Epithelial cell of esophagus (primary cell): ENCODE results near the gene ZMYM4.
"Not testable (repeated sequence)": the region's sequence is repeated elsewhere in the genome, so short reads cannot be mapped to it uniquely, and the experiment has no call there.

Source experiments
- DNase-seq: peaks from one replicate; pipeline ENCODE4 v3.0.0; 2010; ENCODE audit warnings: low read depth
- H3K4me3 ChIP-seq: 2 replicates; pipeline ENCODE4 v1.5.1; 2011; ENCODE audit warnings: mild to moderate bottlenecking, low read length, control low read depth
- TF ChIP-seq, protein P1 (sequence below): IDR thresholded peaks from 2 replicates; pipeline ENCODE4 v1.5.1; 2011; ENCODE audit warnings: low read depth, mild to moderate bottlenecking, low read length, control low read depth, inconsistent platforms; ENCODE audit not compliant: insufficient read depth; ENCODE audit errors: missing control alignments

Gene ZMYM4

DNA sequence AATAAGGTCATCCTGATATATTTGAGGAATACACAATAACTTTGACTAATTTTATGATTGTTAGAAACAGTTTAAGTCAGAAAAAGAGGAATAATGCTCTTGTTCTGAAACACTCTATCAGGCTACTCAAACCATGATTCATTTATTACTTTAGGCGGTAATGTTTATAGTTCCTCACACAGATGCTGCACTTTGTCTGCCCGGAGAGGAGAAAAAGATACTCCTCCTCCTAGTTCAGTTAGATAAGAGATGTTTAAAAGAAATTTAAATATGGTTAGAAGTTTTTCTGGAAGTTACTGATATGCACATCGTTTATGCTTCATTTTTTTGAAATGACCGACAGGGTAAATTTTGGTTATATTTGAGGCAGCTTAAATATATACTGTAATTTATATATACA lies 103.0 kb downstream of the ZMYM4 start:
- H3K4me3 ChIP-seq, result no peak overlapping the region
- TF ChIP-seq, protein P1, sequence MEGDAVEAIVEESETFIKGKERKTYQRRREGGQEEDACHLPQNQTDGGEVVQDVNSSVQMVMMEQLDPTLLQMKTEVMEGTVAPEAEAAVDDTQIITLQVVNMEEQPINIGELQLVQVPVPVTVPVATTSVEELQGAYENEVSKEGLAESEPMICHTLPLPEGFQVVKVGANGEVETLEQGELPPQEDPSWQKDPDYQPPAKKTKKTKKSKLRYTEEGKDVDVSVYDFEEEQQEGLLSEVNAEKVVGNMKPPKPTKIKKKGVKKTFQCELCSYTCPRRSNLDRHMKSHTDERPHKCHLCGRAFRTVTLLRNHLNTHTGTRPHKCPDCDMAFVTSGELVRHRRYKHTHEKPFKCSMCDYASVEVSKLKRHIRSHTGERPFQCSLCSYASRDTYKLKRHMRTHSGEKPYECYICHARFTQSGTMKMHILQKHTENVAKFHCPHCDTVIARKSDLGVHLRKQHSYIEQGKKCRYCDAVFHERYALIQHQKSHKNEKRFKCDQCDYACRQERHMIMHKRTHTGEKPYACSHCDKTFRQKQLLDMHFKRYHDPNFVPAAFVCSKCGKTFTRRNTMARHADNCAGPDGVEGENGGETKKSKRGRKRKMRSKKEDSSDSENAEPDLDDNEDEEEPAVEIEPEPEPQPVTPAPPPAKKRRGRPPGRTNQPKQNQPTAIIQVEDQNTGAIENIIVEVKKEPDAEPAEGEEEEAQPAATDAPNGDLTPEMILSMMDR, result no peak
- no peak for DNase-seq

- TF ChIP-seq, protein P1, result no peak
- peak; percentile 73 for DNase-seq
- H3K4me3 ChIP-seq, result no peak overlapping the region
These were observed 109.0 kb downstream of the ZMYM4 start for GRCh38 chr1:35377555-35377954.

- DNase-seq, result no peak
- no peak overlapping the region for H3K4me3 ChIP-seq
- TF ChIP-seq, protein P1, result no peak
These were observed 111.0 kb downstream of the ZMYM4 start for GRCh38 chr1:35379317-35380000.

DNA sequence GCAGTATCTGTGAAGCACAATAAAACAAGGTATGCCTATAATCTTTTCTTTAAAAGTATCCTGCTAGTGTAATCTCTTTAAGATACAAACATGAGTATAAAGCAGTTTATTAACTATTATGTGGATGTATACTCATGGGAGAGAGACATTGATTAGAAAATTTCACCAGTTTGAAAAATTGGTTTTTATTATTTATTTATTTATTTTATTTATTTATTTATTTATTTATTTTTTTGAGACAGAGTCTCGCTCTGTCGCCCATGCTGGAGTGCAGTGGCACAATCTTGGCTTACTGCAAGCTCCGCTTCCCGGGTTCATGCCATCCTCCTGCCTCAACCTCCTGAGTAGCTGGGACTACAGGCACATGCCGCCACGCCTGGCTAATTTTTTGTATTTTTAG lies 111.6 kb downstream of the ZMYM4 start:
- not testable (repeated sequence) for H3K4me3 ChIP-seq, DNase-seq

GRCh38 chr1:35382107-35382506 lies 113.6 kb downstream of the ZMYM4 start:
- H3K4me3 ChIP-seq, result no peak overlapping the region
- TF ChIP-seq, protein P1, result no peak
- DNase-seq, result no peak

GRCh38 chr1:35386290-35386689 lies 117.8 kb downstream of the ZMYM4 start:
- no peak overlapping the region for H3K4me3 ChIP-seq
- TF ChIP-seq, protein P1, result no peak
- no peak for DNase-seq

GRCh38 chr1:35386959-35387358 lies 118.5 kb downstream of the ZMYM4 start:
- TF ChIP-seq, protein P1, result no peak
- no peak overlapping the region for H3K4me3 ChIP-seq
- DNase-seq, result no peak
